GM12875 (cell line): ENCODE results near the gene PPIC.

ENCODE experiments used
- H3K4me3 ChIP-seq: one replicate; pipeline ENCODE4 v1.5.1; 2011; ENCODE audit warnings: low read depth, low read length, control low read depth
- TF ChIP-seq, protein P1 (sequence below): IDR thresholded peaks from 2 replicates; pipeline ENCODE4 v1.5.1; 2011; ENCODE audit warnings: low read depth, mild to moderate bottlenecking, control low read depth, inconsistent platforms, low read length, moderate library complexity, borderline replicate concordance; ENCODE audit not compliant: insufficient read depth

Gene PPIC

DNA sequence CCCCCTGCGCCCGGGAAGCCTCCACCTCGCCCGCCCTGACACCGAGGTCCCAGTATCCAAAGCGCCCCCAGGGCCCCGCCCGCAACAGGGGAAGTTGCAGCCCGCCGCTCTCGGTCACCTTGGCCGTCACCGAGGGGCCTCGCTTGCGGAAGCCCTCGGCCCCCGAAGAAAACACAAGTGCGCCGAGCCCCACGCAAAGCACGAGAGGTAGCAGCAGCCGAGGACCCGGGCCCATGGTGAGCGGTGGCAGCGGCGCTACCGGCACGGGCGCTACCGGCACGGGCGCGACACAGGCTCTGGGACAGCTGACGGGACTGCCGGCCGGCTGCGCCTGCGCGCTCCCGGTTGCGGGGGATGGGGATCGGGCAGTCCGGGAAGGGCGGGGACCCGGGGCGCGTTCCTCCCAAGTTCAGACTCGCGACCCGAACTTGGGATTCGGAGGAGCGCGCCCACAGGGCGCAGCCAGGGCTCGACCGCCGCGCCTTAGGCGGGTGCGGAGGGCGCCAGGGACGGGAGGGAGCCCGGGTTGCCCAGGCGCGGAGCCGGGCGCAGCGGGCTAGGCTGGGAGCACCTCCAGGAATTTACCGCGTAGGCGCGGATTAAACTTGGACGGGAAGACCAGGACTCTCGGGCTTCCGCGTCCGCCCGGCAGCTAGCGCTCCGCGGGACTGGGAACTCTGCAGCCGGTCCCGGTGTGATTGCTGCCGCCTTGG, at the start of gene PPIC:
Gene PPIC, minus strand, starts transcription at position 335 of the 713 bp plus-strand sequence. Its CDS starts 100 bp downstream, at position 235.
- H3K4me3 ChIP-seq, result peak within 1 kb of the TSS; percentile 61
- TF ChIP-seq, protein P1, sequence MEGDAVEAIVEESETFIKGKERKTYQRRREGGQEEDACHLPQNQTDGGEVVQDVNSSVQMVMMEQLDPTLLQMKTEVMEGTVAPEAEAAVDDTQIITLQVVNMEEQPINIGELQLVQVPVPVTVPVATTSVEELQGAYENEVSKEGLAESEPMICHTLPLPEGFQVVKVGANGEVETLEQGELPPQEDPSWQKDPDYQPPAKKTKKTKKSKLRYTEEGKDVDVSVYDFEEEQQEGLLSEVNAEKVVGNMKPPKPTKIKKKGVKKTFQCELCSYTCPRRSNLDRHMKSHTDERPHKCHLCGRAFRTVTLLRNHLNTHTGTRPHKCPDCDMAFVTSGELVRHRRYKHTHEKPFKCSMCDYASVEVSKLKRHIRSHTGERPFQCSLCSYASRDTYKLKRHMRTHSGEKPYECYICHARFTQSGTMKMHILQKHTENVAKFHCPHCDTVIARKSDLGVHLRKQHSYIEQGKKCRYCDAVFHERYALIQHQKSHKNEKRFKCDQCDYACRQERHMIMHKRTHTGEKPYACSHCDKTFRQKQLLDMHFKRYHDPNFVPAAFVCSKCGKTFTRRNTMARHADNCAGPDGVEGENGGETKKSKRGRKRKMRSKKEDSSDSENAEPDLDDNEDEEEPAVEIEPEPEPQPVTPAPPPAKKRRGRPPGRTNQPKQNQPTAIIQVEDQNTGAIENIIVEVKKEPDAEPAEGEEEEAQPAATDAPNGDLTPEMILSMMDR, result no peak

DNA sequence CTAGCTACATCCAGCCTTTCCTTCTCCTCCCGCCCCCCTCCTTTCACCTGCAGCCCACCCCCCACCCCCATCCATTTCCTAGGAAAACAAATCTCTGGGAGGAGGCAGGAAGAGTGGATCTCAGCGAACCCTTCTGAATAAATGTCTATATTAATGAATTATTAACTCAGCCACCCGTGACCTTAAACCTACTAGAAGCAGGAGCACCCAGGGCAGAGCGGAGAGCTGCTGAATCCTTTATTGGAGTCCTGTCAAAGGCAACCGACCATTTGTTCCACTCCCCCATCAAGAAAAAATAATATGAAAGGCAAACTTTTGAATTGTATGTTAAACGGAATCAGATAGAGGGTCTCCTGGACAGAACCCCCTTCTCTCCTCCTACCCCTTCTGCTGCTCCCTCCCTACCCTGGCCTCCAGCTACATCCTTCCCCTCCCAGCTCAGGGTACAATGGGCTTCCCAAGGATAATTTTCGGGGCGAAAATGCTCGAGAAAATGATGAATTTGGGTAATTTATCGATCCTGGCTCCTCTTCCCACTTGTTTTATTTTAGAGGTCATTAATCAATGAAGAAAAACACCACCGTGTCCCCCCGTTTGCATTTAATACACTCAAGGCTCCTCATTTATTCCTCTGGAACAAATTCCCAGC, 49.2 kb upstream of the PPIC start:
- TF ChIP-seq, protein P1, result no peak
- H3K4me3 ChIP-seq, result no peak overlapping the region

DNA sequence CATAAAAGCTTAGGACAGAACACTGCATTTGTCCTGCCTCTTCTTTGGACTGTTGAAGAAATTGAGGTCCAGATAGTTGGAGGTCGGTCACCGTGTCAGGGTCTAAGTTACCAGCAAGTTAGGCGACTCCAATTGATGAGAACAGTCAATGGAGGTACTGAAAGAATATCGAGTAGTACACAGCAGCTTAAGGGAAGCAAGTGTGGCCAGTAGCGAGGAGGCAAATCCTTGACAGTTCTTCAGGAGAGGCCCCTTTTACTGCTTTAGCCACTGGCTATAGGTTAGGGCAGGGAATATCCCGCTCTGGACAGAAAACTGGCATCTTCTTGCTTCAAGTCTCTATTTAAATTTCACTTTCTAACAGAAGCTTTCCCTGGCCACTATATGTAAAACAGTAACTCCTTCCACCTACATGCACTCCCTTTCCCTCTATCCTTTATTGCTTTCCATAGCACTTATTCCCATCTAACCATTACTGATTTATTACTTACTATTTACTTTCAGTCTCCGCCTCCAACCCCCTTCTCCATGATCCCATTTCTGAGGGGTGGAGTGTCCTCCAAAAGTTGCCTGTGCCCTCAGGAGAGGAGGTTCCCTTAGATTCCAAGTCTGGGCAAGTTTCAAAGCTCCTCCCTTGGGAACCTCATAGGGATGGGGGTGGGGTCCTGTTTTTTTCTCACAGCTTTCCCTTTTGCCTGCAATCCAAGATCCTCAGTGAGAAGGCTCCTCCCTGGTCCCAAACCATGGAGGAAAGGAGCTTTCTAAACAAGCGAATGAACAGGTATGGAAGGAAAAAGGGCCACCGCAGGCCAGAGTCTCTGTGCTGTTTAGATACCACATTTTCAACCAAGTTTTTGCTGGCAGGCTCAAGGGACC, 48.4 kb upstream of the PPIC start:
- TF ChIP-seq, protein P1, result no peak

DNA sequence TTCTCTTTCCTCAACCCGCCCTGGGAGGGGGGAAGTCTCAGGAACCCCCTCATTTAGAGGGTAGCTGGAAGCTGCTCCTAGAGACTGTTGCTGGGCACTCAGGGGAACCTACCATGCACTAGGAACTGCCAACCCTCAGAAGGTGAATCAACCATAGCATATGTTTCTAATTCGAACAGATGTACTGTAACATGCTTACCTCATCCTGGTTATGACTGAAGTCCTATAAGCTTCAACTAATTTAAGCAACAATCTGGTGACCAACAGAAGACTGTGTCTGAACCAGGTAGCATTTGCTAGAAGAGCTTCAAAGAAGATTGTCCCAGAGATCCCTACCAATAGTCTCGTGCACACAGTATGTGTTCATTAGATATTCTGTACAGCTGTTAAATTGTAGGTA, 46.8 kb upstream of the PPIC start:
- TF ChIP-seq, protein P1, result no peak
- no peak overlapping the region for H3K4me3 ChIP-seq

More for the DNA sequence above, 48.4 kb upstream of the PPIC start:
- H3K4me3 ChIP-seq, result no peak overlapping the region

DNA sequence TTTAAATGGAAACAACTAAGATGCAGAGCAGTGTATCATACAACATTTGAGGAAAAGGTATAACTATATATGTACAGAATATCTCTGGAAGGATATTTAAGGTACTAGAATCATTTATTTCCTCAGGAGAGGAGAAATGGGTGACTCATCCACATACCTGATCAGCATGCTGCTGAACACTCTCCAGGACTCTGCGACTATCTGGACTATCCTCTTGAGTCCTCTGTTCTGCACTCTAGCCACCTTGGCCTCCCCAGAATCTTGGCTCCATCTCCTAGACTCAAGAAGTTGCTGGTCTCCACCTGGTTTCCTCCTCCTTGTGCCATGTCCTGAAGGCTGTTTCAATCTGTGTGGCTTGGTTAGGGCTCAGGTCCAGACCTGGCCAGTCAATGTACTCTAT, 43.7 kb upstream of the PPIC start:
- H3K4me3 ChIP-seq, result no peak overlapping the region
- TF ChIP-seq, protein P1, result no peak

DNA sequence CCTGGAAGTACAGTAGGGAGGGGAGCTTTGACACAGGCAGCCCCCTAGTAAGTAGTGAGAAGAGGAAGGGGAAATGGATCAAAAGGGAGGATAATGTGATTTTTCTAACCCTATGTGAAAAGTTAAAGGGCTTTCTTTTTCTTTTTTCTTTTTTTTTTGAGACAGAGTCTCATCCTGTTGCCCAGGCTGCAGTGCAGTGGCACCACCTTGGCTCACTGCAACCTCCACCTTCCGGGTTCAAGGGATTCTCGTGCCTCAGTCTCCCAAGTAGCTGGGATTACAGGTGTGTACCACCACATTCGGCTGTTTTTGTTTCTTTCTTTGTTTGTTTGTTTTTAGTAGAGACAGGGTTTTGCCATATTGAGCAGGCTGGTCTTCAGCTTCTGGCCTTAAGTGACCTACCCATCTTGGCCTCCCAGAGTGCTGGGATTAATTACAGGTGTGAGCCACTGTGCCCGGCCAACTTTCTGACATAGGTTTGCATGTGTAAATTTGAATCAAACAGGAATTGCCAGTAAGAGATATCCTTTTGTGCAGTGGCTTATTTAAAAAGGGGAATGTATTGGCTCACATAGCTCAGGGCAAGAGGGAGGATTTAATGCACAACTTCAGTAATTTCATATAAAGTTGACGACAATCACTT, 39.1 kb upstream of the PPIC start:
- no peak overlapping the region for H3K4me3 ChIP-seq
- TF ChIP-seq, protein P1, result no peak
